Suppressor macrophage (primary cell): ENCODE results near the gene ALKAL2.
"Not testable (repeated sequence)": the region's sequence is repeated elsewhere in the genome, so short reads cannot be mapped to it uniquely, and the experiment has no call there.

ENCODE experiments used
- DNase-seq, 4 experiments: peaks; one replicate each; pipeline ENCODE4 v3.0.0-alpha.2; 2020 to 2022
- total RNA-seq, 17 experiments: gene quantifications; one replicate each; lab custom pipeline; 2026; ENCODE audit warnings: mixed read lengths in 6 of 17, inconsistent platforms in 3 of 17; lab: John Stamatoyannopoulos, UW

The ALKAL2 gene
- 0 to 0.33 (median 0.06) reads per million in 17 experiments for total RNA-seq

- DNase-seq = peak in 2 of 4 experiments; percentile 14 to 35
Measured at GRCh38 chr2:287911-288757, at the start of gene ALKAL2. TSS of gene ALKAL2 (minus strand) at chr2:288091. CDS start at chr2:287835, 256 bp downstream.

- not testable (repeated sequence) for DNase-seq
Measured at GRCh38 chr2:336949-337348, 49.1 kb upstream of the ALKAL2 start.

GRCh38 chr2:336360-336759 lies 48.5 kb upstream of the ALKAL2 start:
- DNase-seq = no peak

- DNase-seq = no peak
Measured at GRCh38 chr2:332592-332991, 44.7 kb upstream of the ALKAL2 start.

GRCh38 chr2:328761-329160 lies 40.9 kb upstream of the ALKAL2 start:
- DNase-seq = no peak

- no peak for DNase-seq
Measured at GRCh38 chr2:323035-323434, 35.1 kb upstream of the ALKAL2 start.

- DNase-seq = no peak
Measured at GRCh38 chr2:322326-322725, 34.4 kb upstream of the ALKAL2 start.

- no peak for DNase-seq
Measured at GRCh38 chr2:320561-320960, 32.7 kb upstream of the ALKAL2 start.

- peak in 1 of 4 experiments; percentile 1 for DNase-seq
Measured at GRCh38 chr2:319059-319600, 31.2 kb upstream of the ALKAL2 start.

- DNase-seq = no peak
Measured at GRCh38 chr2:317501-318424, 29.9 kb upstream of the ALKAL2 start.

GRCh38 chr2:316381-316780 lies 28.5 kb upstream of the ALKAL2 start:
- DNase-seq = no peak

- not testable (repeated sequence) for DNase-seq
Measured at GRCh38 chr2:315925-316324, 28.0 kb upstream of the ALKAL2 start.

GRCh38 chr2:314561-315336 lies 26.9 kb upstream of the ALKAL2 start:
- DNase-seq = no peak

GRCh38 chr2:313991-314390 lies 26.1 kb upstream of the ALKAL2 start:
- no peak for DNase-seq

GRCh38 chr2:310994-311393 lies 23.1 kb upstream of the ALKAL2 start:
- DNase-seq = no peak

GRCh38 chr2:309954-310510 lies 22.1 kb upstream of the ALKAL2 start:
- no peak for DNase-seq

- no peak for DNase-seq
Measured at GRCh38 chr2:309148-309953, 21.5 kb upstream of the ALKAL2 start.

GRCh38 chr2:305366-305765 lies 17.5 kb upstream of the ALKAL2 start:
- DNase-seq = no peak

GRCh38 chr2:296354-296753 lies 8.5 kb upstream of the ALKAL2 start:
- no peak for DNase-seq

GRCh38 chr2:295090-295489 lies 7.2 kb upstream of the ALKAL2 start:
- DNase-seq = no peak
